ENCODE results near the gene TENM4. TPM values are rescaled to one million over a fixed set of nuclear protein-coding genes. Genes with fewer than 3 reads are reported as not detected.

The TENM4 gene
- total RNA-seq, 4 donors from 2014 or later: 4.0 to 14.6 (median 4.5) TPM

DNA sequence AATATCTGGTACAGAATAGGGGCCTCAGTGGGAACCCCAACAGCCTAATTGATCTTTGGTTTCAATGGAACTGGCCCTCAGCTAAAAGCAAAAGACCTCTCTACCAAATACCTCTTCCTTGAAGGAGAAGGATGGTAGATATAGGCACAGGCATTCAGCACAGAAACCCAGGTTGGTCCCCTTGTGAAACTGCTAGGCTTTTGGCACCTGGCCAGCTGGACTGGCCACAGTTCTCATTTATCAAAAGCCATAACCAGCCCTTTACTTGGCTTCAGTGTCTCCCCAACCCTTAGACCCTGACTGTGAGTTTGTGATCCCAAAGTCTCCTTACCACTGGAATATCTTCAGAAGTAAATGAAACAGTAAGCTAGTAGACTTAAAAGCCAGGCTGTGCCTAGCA lies 152.9 kb downstream of the TENM4 start:
- TF ChIP-seq, protein P1, sequence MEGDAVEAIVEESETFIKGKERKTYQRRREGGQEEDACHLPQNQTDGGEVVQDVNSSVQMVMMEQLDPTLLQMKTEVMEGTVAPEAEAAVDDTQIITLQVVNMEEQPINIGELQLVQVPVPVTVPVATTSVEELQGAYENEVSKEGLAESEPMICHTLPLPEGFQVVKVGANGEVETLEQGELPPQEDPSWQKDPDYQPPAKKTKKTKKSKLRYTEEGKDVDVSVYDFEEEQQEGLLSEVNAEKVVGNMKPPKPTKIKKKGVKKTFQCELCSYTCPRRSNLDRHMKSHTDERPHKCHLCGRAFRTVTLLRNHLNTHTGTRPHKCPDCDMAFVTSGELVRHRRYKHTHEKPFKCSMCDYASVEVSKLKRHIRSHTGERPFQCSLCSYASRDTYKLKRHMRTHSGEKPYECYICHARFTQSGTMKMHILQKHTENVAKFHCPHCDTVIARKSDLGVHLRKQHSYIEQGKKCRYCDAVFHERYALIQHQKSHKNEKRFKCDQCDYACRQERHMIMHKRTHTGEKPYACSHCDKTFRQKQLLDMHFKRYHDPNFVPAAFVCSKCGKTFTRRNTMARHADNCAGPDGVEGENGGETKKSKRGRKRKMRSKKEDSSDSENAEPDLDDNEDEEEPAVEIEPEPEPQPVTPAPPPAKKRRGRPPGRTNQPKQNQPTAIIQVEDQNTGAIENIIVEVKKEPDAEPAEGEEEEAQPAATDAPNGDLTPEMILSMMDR (IDR thresholded peaks at IDR 0.05; ENCODE audit: low read depth): no peak

GRCh38 chr11:79285756-79286155 lies 155.1 kb downstream of the TENM4 start:
- TF ChIP-seq, protein P1 (IDR thresholded peaks at IDR 0.05; ENCODE audit: low read depth): no peak

DNA sequence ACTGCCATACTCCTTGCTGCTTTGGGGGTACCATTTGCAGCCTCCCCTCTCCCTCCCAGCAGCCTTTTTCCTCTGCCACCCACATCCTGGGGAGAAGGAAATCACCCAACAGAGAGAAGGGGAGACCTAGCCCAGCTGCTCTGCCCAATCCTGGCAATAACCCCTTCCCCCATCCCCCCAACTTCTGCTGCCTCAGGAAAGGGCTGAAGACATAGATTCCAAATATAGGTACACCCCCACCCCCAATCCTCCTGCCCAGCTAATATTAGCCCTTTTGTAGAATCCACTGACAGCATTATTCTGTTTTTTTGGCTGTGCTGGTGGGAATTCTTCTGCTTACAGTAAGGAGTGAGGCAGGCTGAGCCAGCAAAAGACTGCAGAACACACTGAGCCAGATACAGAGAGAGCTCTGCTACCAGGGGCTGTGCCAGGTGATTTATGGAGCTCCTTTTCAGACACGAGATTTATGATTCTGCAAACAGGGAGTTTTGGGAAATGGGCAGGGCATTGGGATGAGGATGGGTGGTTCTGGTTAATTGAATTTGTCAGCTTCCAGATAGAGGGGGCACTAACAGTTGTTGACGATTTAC lies 164.0 kb downstream of the TENM4 start:
- TF ChIP-seq, protein P1 (IDR thresholded peaks at IDR 0.05; ENCODE audit: low read depth): no peak

GRCh38 chr11:79274636-79275331 lies 166.0 kb downstream of the TENM4 start:
- TF ChIP-seq, protein P1 (IDR thresholded peaks at IDR 0.05; ENCODE audit: low read depth): no peak

DNA sequence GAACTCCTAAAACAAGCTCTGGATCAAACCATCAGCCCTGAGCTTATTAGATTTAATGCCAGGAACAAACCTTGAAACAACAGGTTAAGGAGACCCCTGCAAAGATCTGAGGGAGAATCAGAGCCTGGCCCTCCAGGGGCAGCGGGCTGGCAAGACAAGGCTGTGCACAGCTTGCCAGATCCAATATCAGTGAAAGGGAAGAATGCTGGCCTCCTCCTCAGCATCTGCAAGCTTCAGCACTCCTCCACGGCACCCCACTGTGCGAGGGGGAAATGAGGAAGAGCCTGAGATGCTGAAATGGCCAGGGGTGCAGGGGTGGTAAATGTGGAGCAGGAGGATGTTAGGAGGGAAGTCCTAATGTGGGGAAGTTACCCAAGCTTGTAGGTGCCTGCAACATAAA lies 167.0 kb downstream of the TENM4 start:
- TF ChIP-seq, protein P1 (IDR thresholded peaks at IDR 0.05; ENCODE audit: low read depth): no peak

DNA sequence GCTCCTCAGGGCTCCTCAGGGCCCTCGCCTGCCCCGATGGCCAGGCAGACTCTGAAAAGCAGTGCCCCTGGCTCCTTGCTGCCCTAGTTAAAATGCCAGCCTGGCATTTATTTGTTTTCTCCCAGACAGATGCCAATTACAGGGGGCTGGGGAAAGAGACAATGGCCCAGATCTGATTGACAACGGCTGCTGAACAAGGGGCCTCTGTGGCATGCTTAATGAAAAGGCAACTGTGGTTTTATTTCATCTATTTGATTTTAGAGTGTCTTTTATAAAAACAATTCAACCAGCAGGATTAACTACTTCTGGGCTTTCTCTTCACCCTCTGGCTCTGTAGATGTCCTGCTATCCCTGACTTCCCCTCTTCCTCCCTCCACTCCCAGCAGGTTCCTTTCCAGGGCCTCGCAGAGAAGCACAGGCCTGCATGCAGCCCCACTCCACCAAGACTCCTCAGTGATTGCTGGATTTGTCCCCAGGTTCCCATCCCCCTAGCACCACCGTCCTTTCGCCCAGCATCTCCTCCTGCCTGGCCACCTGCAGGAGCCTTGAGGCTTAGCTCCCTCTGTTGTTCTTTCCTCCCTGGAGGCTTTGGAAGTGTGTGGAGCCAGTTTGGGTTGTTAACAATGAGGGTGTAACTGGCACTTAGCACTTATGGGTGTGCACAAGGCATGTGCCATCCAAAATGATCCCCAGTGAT lies 171.1 kb downstream of the TENM4 start:
- TF ChIP-seq, protein P1 (IDR thresholded peaks at IDR 0.05; ENCODE audit: low read depth): no peak

DNA sequence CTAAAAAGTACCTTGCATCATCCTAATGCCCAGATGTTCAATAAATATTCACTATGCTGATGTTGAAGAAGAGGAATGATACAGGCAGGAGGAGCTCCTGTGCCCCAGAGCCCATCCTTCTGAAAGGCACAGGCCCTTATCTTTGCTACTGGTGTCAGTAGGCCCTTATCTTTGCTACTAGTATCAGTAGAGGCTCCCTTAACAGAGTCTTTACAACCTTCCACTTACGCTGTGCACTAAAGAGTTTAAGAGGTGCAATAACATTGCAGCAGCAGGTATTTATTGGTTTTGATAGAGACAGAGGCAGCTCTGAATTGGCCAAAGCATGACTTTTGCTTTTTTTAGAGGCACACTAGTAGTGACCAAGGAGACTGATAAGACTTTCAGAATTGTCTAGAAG lies 174.4 kb downstream of the TENM4 start:
- TF ChIP-seq, protein P1 (IDR thresholded peaks at IDR 0.05; ENCODE audit: low read depth): no peak

Measured in subcutaneous adipose tissue (tissue), 4 donors.